ENCODE data around the gene SART1.

Gene SART1, protein sequence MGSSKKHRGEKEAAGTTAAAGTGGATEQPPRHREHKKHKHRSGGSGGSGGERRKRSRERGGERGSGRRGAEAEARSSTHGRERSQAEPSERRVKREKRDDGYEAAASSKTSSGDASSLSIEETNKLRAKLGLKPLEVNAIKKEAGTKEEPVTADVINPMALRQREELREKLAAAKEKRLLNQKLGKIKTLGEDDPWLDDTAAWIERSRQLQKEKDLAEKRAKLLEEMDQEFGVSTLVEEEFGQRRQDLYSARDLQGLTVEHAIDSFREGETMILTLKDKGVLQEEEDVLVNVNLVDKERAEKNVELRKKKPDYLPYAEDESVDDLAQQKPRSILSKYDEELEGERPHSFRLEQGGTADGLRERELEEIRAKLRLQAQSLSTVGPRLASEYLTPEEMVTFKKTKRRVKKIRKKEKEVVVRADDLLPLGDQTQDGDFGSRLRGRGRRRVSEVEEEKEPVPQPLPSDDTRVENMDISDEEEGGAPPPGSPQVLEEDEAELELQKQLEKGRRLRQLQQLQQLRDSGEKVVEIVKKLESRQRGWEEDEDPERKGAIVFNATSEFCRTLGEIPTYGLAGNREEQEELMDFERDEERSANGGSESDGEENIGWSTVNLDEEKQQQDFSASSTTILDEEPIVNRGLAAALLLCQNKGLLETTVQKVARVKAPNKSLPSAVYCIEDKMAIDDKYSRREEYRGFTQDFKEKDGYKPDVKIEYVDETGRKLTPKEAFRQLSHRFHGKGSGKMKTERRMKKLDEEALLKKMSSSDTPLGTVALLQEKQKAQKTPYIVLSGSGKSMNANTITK

DNA sequence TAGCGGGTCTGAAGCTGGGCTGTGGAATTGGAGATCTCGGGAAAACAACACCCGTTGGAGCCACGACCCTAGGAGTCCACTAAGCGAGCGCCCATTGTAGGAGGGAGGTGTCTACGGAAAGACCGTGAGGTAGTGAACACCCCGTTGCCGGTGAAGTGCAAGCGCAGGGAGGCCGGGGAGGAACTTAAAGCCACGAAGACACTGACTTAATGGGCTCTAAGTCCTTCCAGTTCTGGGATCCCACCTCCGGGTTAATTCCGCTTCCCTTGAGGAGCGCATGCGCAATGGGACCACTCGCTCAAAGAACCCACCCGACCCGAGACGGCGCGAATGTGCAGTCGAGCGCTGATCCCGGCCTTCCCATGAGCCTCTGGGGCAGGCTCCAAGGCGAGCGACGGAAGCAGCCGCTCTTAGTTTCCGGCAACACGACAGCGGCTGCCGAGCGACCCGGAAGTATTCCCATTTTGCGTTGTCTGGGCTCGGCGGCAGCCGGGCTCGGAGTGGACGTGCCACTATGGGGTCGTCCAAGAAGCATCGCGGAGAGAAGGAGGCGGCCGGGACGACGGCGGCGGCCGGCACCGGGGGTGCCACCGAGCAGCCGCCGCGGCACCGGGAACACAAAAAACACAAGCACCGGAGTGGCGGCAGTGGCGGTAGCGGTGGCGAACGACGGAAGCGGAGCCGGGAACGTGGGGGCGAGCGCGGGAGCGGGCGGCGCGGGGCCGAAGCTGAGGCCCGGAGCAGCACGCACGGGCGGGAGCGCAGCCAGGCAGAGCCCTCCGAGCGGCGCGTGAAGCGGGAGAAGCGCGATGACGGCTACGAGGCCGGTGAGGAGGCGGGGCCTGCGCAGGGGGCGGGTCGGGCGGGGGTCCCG is at the start of gene SART1:
SART1 (plus strand) TSS at position 468 of the 874 bp plus-strand sequence; CDS start at position 515, 47 bp downstream.
- peaks cover 53% of the 10 kb centered on the region for H3K36me3 Mint-ChIP-seq

DNA sequence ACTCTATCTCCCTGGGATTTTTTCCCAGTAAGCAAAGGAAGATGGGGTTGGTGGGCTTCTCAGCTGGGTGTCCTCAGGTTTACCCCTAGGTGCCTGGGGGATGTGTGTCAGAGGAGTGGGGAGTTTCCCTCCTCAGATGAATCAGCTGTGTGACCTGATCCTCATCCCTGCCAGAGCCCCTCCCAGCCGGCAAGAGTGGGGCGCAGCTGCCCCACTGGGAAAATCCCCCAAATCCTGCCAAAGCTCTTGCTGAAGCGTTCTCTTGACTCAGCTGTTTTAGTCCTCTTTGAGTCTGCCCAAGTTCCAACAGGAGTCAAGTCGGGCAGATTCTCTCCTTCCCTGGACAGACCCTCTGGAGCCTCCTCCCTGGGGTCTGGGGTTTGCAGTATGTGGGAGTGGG is 48.7 kb upstream of the SART1 start:
- no peaks in the 10 kb centered on the region for H3K9me3 Mint-ChIP-seq
- no peak for DNase-seq (ENCODE audit: low spot score in 2 of 2)
- peaks cover 32% of the 10 kb centered on the region for H3K4me1 Mint-ChIP-seq

More for the DNA sequence above, at the start of gene SART1:
- DNase-seq (ENCODE audit: low spot score in 2 of 2): peak; percentile 82 to 97
- Mint-ChIP-seq H3K27ac (peak within 1 kb of the TSS; percentile 98), H3K9me3 (no peaks in the 10 kb centered on the region), H3K4me3 (peak within 1 kb of the TSS; percentile 89), H3K4me1 (peaks cover 58% of the 10 kb centered on the region)
- ATAC-seq: peak; percentile 96

DNA sequence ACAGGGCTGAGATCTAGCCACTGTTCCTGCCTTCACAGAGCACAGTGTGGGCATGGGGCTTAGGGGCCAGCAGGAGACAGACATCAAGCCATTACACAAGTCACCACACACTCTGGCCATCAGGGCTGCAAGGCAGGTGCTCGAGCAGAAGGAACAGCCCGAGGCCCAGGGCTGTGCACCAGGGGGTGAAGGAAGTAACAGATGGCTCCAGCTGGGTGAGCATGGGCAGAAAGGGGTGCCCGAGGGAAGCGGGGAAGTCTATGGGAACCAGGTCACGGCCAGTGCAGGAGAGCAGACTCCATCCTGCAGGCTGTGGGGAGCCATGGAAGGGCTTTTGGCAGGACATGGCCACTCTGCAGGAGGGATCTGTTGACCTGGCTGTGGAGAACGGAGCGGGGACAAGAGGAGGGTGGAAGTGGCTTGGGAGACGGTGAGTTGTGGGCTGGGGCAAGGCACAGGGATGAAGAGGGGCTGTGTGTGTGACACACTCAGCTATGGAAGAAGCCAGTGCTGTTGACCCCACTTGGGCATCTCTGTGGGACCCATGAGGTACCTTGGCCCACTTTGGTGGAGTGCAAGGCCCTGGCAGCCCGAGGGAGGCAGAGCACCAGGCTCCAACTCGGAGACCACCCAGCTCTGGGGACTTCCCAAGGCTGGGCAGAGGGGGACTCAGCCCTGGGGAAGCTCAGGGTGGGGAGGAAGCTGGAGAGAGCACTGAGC is 46.3 kb upstream of the SART1 start:
- DNase-seq (ENCODE audit: low spot score in 2 of 2) (no peak), ATAC-seq (no peak)
- Mint-ChIP-seq H3K36me3 (peaks cover 19% of the 10 kb centered on the region), H3K9me3 (no peaks in the 10 kb centered on the region), H3K27ac (no peak overlapping the region), H3K4me1 (peaks cover 30% of the 10 kb centered on the region), H3K4me3 (no peak overlapping the region)

More for the DNA sequence above, 48.7 kb upstream of the SART1 start:
- ATAC-seq: peak; percentile 60
- peaks cover 8% of the 10 kb centered on the region for H3K36me3 Mint-ChIP-seq
- no peak overlapping the region for H3K27ac Mint-ChIP-seq
- no peak overlapping the region for H3K4me3 Mint-ChIP-seq

DNA sequence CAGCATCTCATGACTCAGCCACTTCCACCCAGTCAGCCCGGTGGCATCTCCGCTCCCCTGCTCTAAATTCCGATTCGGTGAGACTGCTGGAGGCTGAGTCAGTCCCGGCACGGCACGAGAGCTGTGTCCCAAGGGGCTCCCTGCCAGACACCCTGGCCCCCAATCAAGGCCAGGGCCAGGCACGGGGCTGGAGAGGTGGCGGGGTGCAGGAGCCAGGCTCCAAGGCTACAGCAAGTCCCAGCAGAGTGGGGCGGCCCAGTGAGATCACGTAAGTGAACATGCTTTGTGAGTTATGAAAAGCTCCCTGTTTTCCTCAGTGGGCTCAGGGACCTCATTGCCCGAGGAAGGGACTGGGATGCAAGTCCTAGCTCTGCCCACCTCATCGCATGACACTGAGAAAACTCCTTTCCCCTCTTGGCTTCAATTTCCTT is 45.7 kb upstream of the SART1 start:
- no peak for DNase-seq (ENCODE audit: low spot score in 2 of 2)
- no peak for ATAC-seq
- Mint-ChIP-seq H3K9me3 (no peaks in the 10 kb centered on the region), H3K4me3 (no peak overlapping the region), H3K4me1 (peaks cover 36% of the 10 kb centered on the region), H3K36me3 (peaks cover 24% of the 10 kb centered on the region), H3K27ac (peak overlapping the region; percentile 82)

DNA sequence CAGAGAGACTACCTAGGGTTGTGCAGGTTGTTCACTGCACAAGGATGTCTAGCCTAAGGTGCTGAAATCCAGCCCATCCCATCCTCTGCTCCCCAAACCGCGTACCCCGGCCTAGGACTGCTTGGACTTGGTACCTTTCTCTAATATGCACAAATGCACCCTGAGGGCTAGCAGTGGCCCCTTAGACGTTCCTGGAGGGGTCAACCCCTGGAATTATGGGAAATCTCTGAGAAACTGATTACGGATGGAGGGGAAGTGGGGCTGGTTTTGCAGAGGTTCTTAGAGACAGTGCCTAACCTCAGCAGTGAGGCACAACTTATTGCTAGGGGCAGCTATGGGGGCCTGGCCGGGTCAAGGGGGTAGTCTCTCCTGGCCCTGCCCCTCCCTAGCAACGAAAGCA is 45.1 kb upstream of the SART1 start:
- peak overlapping the region; percentile 89 for H3K4me3 Mint-ChIP-seq
- peaks cover 37% of the 10 kb centered on the region for H3K4me1 Mint-ChIP-seq
- no peaks in the 10 kb centered on the region for H3K9me3 Mint-ChIP-seq
- DNase-seq (ENCODE audit: low spot score in 2 of 2) (no peak), ATAC-seq (no peak)
- H3K36me3 Mint-ChIP-seq: peaks cover 26% of the 10 kb centered on the region
- peak overlapping the region; percentile 82 for H3K27ac Mint-ChIP-seq

DNA sequence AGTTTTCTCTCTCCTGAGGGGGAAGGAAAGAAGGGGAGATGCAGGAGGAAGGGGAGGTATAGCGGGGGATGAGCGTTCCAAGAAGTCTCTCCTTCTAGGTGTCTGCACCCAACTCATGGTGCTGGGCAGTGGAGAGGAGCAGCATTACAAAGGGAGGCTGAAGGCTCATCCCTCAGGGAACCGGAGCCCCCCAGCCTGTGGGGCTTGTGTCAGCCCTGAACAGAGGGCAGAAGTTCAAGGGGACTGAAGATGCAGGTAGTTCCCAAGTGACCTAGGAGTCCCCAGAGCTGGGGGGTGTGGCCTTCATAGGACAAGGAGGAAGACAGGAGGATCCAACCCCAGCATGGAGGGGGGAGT is 44.5 kb upstream of the SART1 start:
- Mint-ChIP-seq H3K4me1 (peaks cover 39% of the 10 kb centered on the region), H3K36me3 (peaks cover 33% of the 10 kb centered on the region), H3K9me3 (no peaks in the 10 kb centered on the region), H3K27ac (peak overlapping the region; percentile 82), H3K4me3 (peak overlapping the region; percentile 89)
- ATAC-seq (no peak), DNase-seq (ENCODE audit: low spot score in 2 of 2) (no peak)

DNA sequence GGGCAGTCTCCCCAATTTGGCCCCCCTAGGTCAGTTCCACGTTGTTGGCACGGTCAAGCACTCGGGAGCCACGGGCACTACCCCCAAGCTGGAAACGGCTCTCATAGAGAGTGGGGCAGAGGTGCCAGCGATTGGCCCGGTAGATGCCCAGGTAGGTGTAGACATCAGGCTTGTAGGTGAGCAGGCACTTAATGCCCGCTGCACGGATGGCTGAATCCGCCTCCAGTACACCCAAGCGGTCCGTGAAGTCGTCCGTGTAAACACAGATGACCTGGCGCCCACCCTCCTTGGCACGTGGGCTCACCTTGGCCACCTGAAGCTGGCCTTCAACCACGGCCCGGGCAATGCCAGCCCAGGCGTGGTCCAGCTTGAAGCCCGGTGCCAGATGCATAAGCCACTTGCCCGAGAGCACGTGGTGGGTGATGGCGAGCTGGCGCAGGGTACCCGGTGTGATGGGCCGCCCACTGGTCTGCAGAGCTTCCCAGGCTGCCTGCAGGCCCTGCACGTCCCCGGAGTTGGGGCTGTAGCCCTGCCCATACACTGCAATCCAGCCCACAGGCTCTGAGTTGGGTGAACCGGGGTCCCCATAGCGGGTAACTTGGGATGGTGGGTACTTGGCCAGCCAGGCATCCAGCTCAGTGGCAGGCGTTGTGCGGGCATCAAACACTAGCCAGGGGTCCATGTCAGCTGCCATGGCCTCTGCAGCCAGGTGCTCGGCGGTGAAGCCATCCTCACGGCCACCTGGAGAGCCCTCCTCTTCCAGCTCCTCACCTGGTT is 43.9 kb upstream of the SART1 start:
- DNase-seq (ENCODE audit: low spot score in 2 of 2) (no peak), ATAC-seq (no peak)
- peak overlapping the region; percentile 82 for H3K27ac Mint-ChIP-seq
- H3K4me1 Mint-ChIP-seq: peaks cover 43% of the 10 kb centered on the region
- H3K4me3 Mint-ChIP-seq: peak overlapping the region; percentile 89
- H3K9me3 Mint-ChIP-seq: no peaks in the 10 kb centered on the region
- peaks cover 39% of the 10 kb centered on the region for H3K36me3 Mint-ChIP-seq

DNA sequence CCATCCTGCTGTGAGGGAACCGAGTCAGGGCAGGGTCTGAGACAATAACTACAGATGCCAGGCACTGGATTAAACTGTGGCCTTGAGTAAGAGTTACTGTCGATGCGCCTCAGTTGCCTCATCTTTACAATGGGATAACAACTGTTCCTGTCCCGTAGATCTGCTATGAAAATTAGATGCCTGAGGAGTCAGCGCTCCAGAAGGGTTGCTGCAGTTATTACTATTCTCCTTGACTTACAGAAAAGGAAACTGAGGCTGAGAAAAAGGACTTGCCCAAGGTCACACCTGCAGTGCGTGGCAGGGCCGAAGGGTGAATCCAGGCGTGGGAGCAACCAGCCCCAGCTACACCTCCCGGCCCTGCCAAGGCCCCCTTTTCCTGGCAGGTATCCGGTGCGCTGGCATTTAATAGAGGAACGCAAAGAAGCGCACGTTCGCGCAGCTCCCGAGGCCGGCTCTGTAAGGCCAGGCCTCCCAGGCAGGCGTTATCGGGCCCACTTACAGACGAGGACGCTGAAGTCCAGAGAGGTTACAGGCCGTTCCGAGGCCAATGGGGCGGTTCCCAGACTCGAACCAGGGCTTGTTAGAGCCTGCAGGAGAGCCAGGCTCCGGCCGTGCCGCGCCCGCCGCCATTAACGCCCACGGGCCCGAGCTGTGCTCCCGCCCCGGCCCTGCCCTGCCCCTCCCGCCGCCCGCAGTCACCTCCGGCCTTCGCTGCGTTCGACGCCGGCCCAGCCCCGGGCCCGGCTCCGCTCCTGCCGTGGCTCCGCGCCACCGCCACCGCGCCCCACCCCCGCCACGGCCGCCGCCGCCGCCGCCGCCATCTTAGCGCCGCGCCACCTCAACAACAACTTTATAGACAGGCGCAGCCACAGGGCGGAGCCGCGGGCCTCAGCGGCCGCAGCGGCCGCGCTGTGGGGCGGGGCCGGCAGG is 43.1 kb upstream of the SART1 start, which contains the start of gene C11orf68:
C11orf68 (minus strand) TSS at position 852 of the 930 bp plus-strand sequence; CDS start at position 821, 31 bp downstream.
- H3K4me3 Mint-ChIP-seq: peak within 1 kb of the TSS; percentile 89
- peak; percentile 77 for ATAC-seq
- H3K4me1 Mint-ChIP-seq: peaks cover 43% of the 10 kb centered on the region
- DNase-seq (ENCODE audit: low spot score in 2 of 2): no peak
- peak within 1 kb of the TSS; percentile 89 for H3K27ac Mint-ChIP-seq
- no peaks in the 10 kb centered on the region for H3K9me3 Mint-ChIP-seq
- H3K36me3 Mint-ChIP-seq: peaks cover 46% of the 10 kb centered on the region

DNA sequence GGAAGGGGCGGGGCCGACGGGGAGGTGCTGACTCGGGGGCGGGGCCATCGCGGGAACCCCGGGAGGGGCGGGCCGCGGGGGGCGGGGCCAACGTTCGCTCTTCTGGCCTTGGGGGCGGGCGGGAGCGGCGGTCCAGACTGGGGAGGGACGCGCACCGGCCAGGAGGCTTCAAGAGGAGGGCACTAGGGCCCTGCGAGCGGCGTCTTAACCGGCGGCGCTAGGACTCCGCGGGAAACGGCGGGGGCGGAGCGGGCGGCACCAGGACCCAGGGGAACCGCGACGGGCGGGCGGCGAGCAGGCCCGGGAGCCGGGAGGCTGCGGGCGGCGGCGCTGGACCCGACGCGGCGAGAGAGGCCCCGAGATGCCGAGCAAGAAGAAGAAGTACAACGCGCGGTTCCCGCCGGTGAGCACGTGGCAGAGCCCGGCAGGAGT is 42.4 kb upstream of the SART1 start, which contains the start of gene DRAP1:
DRAP1 (plus strand) TSS at position 286 of the 432 bp plus-strand sequence; CDS start at position 362, 76 bp downstream.
- DNase-seq (ENCODE audit: low spot score in 2 of 2): peak; percentile 96 to 98
- H3K9me3 Mint-ChIP-seq: no peaks in the 10 kb centered on the region
- peak; percentile 94 for ATAC-seq
- H3K36me3 Mint-ChIP-seq: peaks cover 53% of the 10 kb centered on the region
- peaks cover 43% of the 10 kb centered on the region for H3K4me1 Mint-ChIP-seq
- H3K27ac Mint-ChIP-seq: peak within 1 kb of the TSS; percentile 89
- peak within 1 kb of the TSS; percentile 89 for H3K4me3 Mint-ChIP-seq

DNA sequence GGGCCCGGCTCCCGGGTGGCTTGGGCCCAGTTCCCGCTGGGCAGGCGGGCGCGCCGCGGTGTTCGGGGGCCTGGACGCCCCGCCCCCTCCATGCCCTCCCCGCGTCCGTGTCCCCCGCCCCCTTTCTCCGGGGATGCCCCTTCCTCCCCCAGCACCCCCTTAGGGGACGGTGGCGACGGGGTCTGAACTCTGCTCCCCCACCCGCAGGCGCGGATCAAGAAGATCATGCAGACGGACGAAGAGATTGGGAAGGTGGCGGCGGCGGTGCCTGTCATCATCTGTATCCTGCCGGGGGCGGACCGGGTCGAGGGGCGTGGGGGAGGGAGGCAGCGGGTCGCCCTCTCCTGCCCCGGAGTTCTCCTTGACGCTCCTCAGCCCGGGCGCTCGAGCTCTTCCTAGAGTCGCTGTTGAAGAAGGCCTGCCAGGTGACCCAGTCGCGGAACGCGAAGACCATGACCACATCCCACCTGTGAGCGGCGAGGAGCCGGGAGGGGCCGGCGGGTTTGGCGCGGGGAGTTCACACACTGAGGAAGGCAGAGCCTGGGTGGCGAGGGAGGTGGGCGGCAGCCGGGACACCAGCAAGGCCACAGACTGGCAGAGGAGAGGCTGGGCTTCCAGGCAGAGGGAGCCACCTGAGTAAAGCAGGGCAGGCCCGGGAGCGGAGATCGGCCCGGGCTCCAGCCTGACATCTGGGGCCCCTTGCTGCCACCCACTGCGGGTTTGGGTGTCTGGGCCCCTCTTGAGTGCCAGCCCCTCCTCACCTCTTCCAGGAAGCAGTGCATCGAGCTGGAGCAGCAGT is 41.8 kb upstream of the SART1 start:
- peak; percentile 59 for ATAC-seq
- no peak for DNase-seq (ENCODE audit: low spot score in 2 of 2)
- Mint-ChIP-seq H3K4me1 (peaks cover 38% of the 10 kb centered on the region), H3K4me3 (peak overlapping the region; percentile 89), H3K36me3 (peaks cover 59% of the 10 kb centered on the region), H3K27ac (peak overlapping the region; percentile 89), H3K9me3 (no peaks in the 10 kb centered on the region)

DNA sequence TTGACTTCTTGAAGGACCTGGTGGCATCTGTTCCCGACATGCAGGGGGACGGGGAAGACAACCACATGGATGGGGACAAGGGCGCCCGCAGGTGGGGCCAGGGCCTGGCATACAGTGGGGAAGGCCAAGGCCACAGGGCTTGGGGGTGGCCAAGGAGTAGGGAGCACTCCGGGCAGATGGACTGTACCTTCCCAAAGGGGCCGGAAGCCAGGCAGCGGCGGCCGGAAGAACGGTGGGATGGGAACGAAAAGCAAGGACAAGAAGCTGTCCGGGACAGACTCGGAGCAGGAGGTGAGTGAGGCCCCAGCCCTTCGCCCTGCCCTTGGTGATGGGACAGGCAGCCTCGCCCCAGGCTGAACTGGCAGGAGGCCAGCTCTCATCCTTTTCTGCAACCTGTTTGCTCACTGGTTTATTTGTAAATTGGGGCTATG is 41.1 kb upstream of the SART1 start:
- Mint-ChIP-seq H3K4me3 (peak overlapping the region; percentile 89), H3K9me3 (no peaks in the 10 kb centered on the region), H3K36me3 (peaks cover 59% of the 10 kb centered on the region), H3K4me1 (peaks cover 32% of the 10 kb centered on the region), H3K27ac (peak overlapping the region; percentile 89)
- ATAC-seq: no peak
- no peak for DNase-seq (ENCODE audit: low spot score in 2 of 2)

DNA sequence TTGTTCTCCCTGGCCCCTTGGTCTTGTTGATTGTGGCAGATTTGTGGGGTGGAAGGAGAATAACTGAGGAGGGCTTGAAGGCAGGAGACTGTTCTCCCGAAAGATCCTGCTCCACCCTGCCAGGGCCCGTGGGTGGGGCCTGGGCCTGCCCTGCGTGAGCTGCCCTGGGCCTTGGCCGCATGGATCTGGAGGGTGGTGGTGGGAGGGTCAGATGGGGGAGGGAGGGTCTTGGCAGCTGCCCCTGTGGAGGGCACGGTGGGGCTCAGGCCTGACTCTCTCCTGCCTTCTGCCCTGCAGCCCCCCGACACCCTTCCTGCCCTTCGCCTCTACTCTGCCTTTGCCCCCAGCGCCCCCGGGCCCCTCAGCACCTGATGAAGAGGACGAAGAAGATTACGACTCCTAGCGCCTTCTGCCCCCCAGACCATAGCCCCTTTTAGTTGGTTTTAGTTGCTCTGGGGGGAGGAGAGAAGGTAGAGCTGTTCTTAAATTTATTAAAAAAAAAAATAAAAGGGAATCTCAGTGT is 40.4 kb upstream of the SART1 start:
- peak overlapping the region; percentile 89 for H3K4me3 Mint-ChIP-seq
- no peak for ATAC-seq
- H3K36me3 Mint-ChIP-seq: peaks cover 59% of the 10 kb centered on the region
- H3K27ac Mint-ChIP-seq: no peak overlapping the region
- H3K4me1 Mint-ChIP-seq: peaks cover 31% of the 10 kb centered on the region
- H3K9me3 Mint-ChIP-seq: no peaks in the 10 kb centered on the region
- DNase-seq (ENCODE audit: low spot score in 2 of 2): no peak
